Mesenchymal stem cell (in vitro differentiated cells and primary cell): ENCODE data around the gene ADCK1.

ENCODE experiments used
- DNase-seq: peaks from one replicate; pipeline ENCODE4 v3.0.0-alpha.2; 2013
- H2AFZ ChIP-seq: one replicate; pipeline ENCODE4 v1.6.1; 2013; ENCODE audit warnings: low read depth, mild to moderate bottlenecking, control low read depth, inconsistent platforms, low read length, moderate library complexity
- H2AK5ac ChIP-seq: 2 replicates; pipeline ENCODE4 v1.6.1; 2013; ENCODE audit warnings: low read length, moderate library complexity, mild to moderate bottlenecking, inconsistent platforms; ENCODE audit not compliant: severe bottlenecking
- H2BK120ac ChIP-seq: one replicate; pipeline ENCODE4 v1.6.1; 2013; ENCODE audit warnings: low read depth, mild to moderate bottlenecking, inconsistent platforms, low read length, moderate library complexity
- H2BK12ac ChIP-seq, 2 experiments: one replicate each; pipeline ENCODE4 v1.6.1; 2013; ENCODE audit warnings: inconsistent platforms in 2 of 2, low read length in 2 of 2, mild to moderate bottlenecking in 2 of 2, moderate library complexity in 2 of 2, control low read depth in 1 of 2
- H2BK15ac ChIP-seq: one replicate; pipeline ENCODE4 v1.6.1; 2013; ENCODE audit warnings: mild to moderate bottlenecking, low read depth, inconsistent platforms; ENCODE audit not compliant: poor library complexity, severe bottlenecking
- H2BK5ac ChIP-seq: 2 replicates; pipeline ENCODE4 v1.6.1; 2013; ENCODE audit warnings: low read depth, mild to moderate bottlenecking, low read length, control low read depth, inconsistent platforms; ENCODE audit not compliant: poor library complexity, severe bottlenecking
- H3K14ac ChIP-seq, 2 experiments: one replicate each; pipeline ENCODE4 v1.6.1; 2013; ENCODE audit warnings: inconsistent platforms in 2 of 2, low read length in 2 of 2, control low read depth in 1 of 2, mild to moderate bottlenecking in 1 of 2, moderate library complexity in 1 of 2
- H3K18ac ChIP-seq, 2 experiments: one replicate each; pipeline ENCODE4 v1.6.1; 2013; ENCODE audit warnings: inconsistent platforms in 2 of 2, low read length in 2 of 2, control low read depth in 1 of 2, low read depth in 1 of 2, mild to moderate bottlenecking in 1 of 2
- H3K23ac ChIP-seq, 2 experiments: one replicate each; pipeline ENCODE4 v1.6.1; 2013; ENCODE audit warnings: inconsistent platforms in 2 of 2, low read length in 2 of 2, mild to moderate bottlenecking in 2 of 2, moderate library complexity in 2 of 2, control low read depth in 1 of 2
- H3K27ac ChIP-seq: 2 replicates; pipeline ENCODE4 v1.5.1; 2013; ENCODE audit warnings: mild to moderate bottlenecking, moderate library complexity, low read length, control low read depth, inconsistent platforms; ENCODE audit not compliant: poor library complexity, severe bottlenecking
- H3K27me3 ChIP-seq, 2 experiments: 2 replicates each; pipeline versions ENCODE4 v1.6.1 to v1.7.0; 2013; ENCODE audit warnings: low read length in 2 of 2, mild to moderate bottlenecking in 2 of 2, moderate library complexity in 2 of 2, control low read depth in 1 of 2, inconsistent platforms in 1 of 2; ENCODE audit not compliant: control insufficient read depth in 1 of 2, insufficient read depth in 1 of 2
- H3K36me3 ChIP-seq, 2 experiments: 2 replicates each; pipeline versions ENCODE4 v1.6.1 to v1.7.0; 2013; ENCODE audit warnings: low read length in 2 of 2, control low read depth in 1 of 2, inconsistent platforms in 1 of 2, low read depth in 1 of 2, mild to moderate bottlenecking in 1 of 2; ENCODE audit not compliant: insufficient read depth in 2 of 2, control insufficient read depth in 1 of 2
- H3K4ac ChIP-seq, 2 experiments: one replicate each; pipeline ENCODE4 v1.6.1; 2013; ENCODE audit warnings: inconsistent platforms in 2 of 2, low read length in 2 of 2, mild to moderate bottlenecking in 2 of 2, moderate library complexity in 2 of 2, control low read depth in 1 of 2, low read depth in 1 of 2
- H3K4me1 ChIP-seq: 2 replicates; pipeline ENCODE4 v1.6.1; 2013; ENCODE audit warnings: low read depth, low read length, control low read depth; ENCODE audit not compliant: control insufficient read depth, insufficient read depth
- H3K4me2 ChIP-seq: 2 replicates; pipeline ENCODE4 v1.6.1; 2013; ENCODE audit warnings: low read length, mild to moderate bottlenecking, inconsistent platforms; ENCODE audit not compliant: poor library complexity, severe bottlenecking
- H3K4me3 ChIP-seq, 2 experiments: 2 replicates each; pipeline versions ENCODE4 v1.5.1 to v1.7.0; 2013; ENCODE audit warnings: low read length in 2 of 2, mild to moderate bottlenecking in 2 of 2, control low read depth in 1 of 2, low read depth in 1 of 2; ENCODE audit not compliant: insufficient read depth in 1 of 2
- H3K79me1 ChIP-seq: replicated peaks from 2 replicates; pipeline ENCODE4 v1.6.1; 2013; ENCODE audit warnings: mild to moderate bottlenecking, control low read depth, low read length, inconsistent platforms; ENCODE audit not compliant: poor library complexity, severe bottlenecking
- H3K9ac ChIP-seq: 2 replicates; pipeline ENCODE4 v1.7.0; 2013; ENCODE audit warnings: mild to moderate bottlenecking, low read length, moderate library complexity
- H3K9me3 ChIP-seq: 2 replicates; pipeline ENCODE4 v1.7.0; 2013; ENCODE audit warnings: mild to moderate bottlenecking, low read length; ENCODE audit not compliant: control insufficient read depth
- H4K8ac ChIP-seq: one replicate; pipeline ENCODE4 v1.6.1; 2013; ENCODE audit warnings: inconsistent platforms, mild to moderate bottlenecking, low read length, moderate library complexity
- H4K91ac ChIP-seq: one replicate; pipeline ENCODE4 v1.6.1; 2013; ENCODE audit warnings: mild to moderate bottlenecking, low read length, inconsistent platforms
- WGBS: methylation state at CpG from one replicate; pipeline ENCODE4 v1.1.7; 2013; ENCODE audit warnings: mixed read lengths; 5-methylcytosine and 5-hydroxymethylcytosine counted together

Gene ADCK1

DNA sequence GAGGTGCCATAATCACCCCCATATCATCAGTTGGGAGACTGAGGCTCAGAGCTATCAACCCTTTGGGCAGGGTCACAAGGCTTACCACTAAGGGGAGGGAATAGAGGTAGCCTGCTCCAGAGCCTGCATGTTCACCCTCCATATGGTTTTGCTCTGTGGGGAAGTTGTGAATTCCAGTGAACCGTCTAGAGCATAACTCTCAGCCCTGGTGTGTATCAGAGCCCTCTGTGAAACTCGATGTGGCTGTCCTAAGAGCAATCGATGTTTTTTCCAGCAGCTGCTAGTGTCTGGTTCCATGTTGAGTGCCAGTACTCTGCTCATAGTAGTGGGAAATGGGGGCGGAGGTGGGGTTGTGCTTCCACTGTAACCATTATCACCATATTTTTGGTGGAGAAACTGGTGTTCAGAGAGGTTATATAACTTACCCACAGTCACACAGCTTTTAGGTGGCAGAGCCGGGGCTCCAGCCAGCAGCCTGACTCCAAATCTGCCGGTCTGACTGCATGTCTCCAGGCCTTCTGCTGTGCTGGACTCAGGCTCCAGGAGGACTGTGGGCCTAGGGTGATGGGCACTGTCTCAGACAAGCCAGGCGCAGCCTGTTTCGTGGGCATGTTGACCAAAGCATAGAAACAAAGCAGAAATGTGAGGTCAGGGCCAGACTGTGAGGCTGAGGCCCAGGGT lies 104.2 kb downstream of the ADCK1 start:
- no peak overlapping the region for H3K23ac ChIP-seq
- no peaks in the 10 kb centered on the region for H3K9me3 ChIP-seq
- no peaks in the 10 kb centered on the region for H3K79me1 ChIP-seq
- H4K91ac ChIP-seq: no peak overlapping the region
- H2AK5ac ChIP-seq: no peak overlapping the region
- no peak overlapping the region for H2BK12ac ChIP-seq
- H3K9ac ChIP-seq: no peak overlapping the region
- no peak overlapping the region for H3K27ac ChIP-seq
- H3K27me3 ChIP-seq: no peaks in the 10 kb centered on the region
- H3K36me3 ChIP-seq: peaks cover 0 to 15% of the 10 kb centered on the region in 2 experiments
- no peaks in the 10 kb centered on the region for H3K4me1 ChIP-seq
- 91% methylated on average over 7 of the region's 8 CpGs for WGBS
- no peak overlapping the region for H2BK5ac ChIP-seq
- no peak overlapping the region for H3K14ac ChIP-seq
- no peak overlapping the region for H2AFZ ChIP-seq
- H2BK15ac ChIP-seq: no peak overlapping the region
- H3K18ac ChIP-seq: no peak overlapping the region
- H2BK120ac ChIP-seq: no peak overlapping the region
- no peak overlapping the region for H3K4me3 ChIP-seq
- H4K8ac ChIP-seq: no peak overlapping the region
- no peak for DNase-seq
- H3K4me2 ChIP-seq: no peak overlapping the region
- H3K4ac ChIP-seq: no peak overlapping the region

GRCh38 chr14:77906446-77906845 lies 106.5 kb downstream of the ADCK1 start:
- Histone ChIP-seq H3K14ac (no peak overlapping the region), H3K9ac (no peak overlapping the region), H4K91ac (no peak overlapping the region), H3K4me3 (no peak overlapping the region), H3K36me3 (peaks cover 0 to 8% of the 10 kb centered on the region in 2 experiments), H2BK120ac (no peak overlapping the region), H3K27ac (no peak overlapping the region), H3K23ac (no peak overlapping the region), H3K27me3 (no peaks in the 10 kb centered on the region), H2BK12ac (no peak overlapping the region), H3K4ac (no peak overlapping the region), H3K9me3 (no peaks in the 10 kb centered on the region), H4K8ac (no peak overlapping the region), H2AFZ (no peak overlapping the region), H3K79me1 (no peaks in the 10 kb centered on the region), H2BK5ac (no peak overlapping the region), H3K4me2 (no peak overlapping the region), H2BK15ac (no peak overlapping the region), H2AK5ac (no peak overlapping the region), H3K18ac (no peak overlapping the region), H3K4me1 (no peaks in the 10 kb centered on the region)
- WGBS: 64% methylated on average over 1 of the region's 1 CpG
- no peak for DNase-seq

DNA sequence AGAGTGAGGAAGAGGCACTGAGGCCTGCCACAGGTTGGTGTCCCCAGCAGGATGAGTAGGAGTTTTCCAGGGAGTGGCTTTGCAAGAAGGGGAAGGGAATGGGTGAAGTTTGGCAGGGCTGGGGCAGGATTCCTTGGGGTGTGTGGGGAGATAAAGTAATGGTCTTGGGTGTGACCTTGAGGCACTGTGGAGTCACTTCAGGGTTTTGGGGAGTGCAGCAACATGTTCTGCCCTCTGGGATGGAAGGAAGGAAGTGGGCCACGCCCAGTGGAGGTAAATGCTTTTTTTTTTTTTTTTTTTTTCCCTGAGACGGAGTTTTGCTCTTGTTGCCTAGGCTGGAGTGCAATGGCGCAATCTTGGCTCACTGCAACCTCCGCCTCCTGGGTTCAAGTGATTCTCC lies 108.9 kb downstream of the ADCK1 start:
- H3K36me3 ChIP-seq: peaks cover 0 to 4% of the 10 kb centered on the region in 2 experiments
- H3K14ac ChIP-seq: no peak overlapping the region
- no peak overlapping the region for H3K9ac ChIP-seq
- H4K8ac ChIP-seq: no peak overlapping the region
- H3K4me2 ChIP-seq: no peak overlapping the region
- no peak overlapping the region for H2BK5ac ChIP-seq
- DNase-seq: no peak
- H2BK12ac ChIP-seq: no peak overlapping the region
- no peaks in the 10 kb centered on the region for H3K27me3 ChIP-seq
- no peak overlapping the region for H3K4ac ChIP-seq
- H3K18ac ChIP-seq: no peak overlapping the region
- no peak overlapping the region for H3K23ac ChIP-seq
- H2AFZ ChIP-seq: no peak overlapping the region
- H2BK15ac ChIP-seq: no peak overlapping the region
- no peaks in the 10 kb centered on the region for H3K9me3 ChIP-seq
- no peaks in the 10 kb centered on the region for H3K4me1 ChIP-seq
- no peaks in the 10 kb centered on the region for H3K79me1 ChIP-seq
- H3K4me3 ChIP-seq: no peak overlapping the region
- no peak overlapping the region for H3K27ac ChIP-seq
- H2BK120ac ChIP-seq: no peak overlapping the region
- no peak overlapping the region for H4K91ac ChIP-seq
- 88% methylated on average over 1 of the region's 4 CpGs for WGBS
- no peak overlapping the region for H2AK5ac ChIP-seq

DNA sequence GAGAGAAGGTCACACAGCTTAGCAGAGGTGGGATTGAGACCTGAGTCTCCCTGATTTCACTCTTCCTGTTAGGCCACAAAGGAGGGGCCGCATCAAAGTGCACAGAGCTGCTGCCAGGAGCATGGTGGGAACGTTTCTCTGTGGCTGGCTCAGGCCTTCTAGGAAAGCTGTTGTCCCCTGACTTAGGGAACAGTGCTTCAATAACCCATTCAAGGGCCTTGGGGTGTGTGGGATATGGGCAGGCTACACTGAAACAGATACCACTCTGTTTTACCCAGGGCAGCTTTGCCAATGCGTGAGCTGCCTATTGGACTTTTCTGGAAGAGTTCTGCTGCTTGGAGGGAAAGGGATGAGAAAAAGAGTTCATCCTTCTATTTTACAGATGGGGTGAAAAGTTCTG lies 110.0 kb downstream of the ADCK1 start:
- Histone ChIP-seq H3K4me2 (no peak overlapping the region), H3K9ac (no peak overlapping the region), H4K91ac (no peak overlapping the region), H4K8ac (no peak overlapping the region), H2BK120ac (no peak overlapping the region), H3K14ac (no peak overlapping the region), H3K79me1 (no peaks in the 10 kb centered on the region), H3K9me3 (no peaks in the 10 kb centered on the region), H3K4me1 (no peaks in the 10 kb centered on the region), H3K36me3 (peaks cover 0 to 4% of the 10 kb centered on the region in 2 experiments), H3K18ac (no peak overlapping the region), H3K27me3 (no peaks in the 10 kb centered on the region), H2BK5ac (no peak overlapping the region), H2AFZ (no peak overlapping the region), H3K23ac (no peak overlapping the region), H3K4me3 (no peak overlapping the region), H2BK15ac (no peak overlapping the region), H3K4ac (no peak overlapping the region), H3K27ac (no peak overlapping the region), H2BK12ac (no peak overlapping the region), H2AK5ac (no peak overlapping the region)
- 75% methylated on average over 3 of the region's 3 CpGs for WGBS
- no peak for DNase-seq
